HG03097 (cell line): ENCODE measurements around the gene FAM177B.
A peak's percentile ranks its signal among the peaks of the same experiment; 100 is the strongest.

Experiments
- ATAC-seq: cut with Tn5 transposase; IDR thresholded peaks from one replicate; pipeline ENCODE4 v1.9.1; 2021; ENCODE audit not compliant: unreplicated experiment, low FRiP score

Gene FAM177B

GRCh38 chr1:222736972-222737371, at the start of gene FAM177B:
FAM177B (plus strand) TSS chr1:222737202; CDS start chr1:222746546, 9,344 bp downstream.
- ATAC-seq, result no peak

- no peak for ATAC-seq
These were observed 46.0 kb upstream of the FAM177B start for GRCh38 chr1:222691016-222691415.

- no peak for ATAC-seq
These were observed 42.1 kb upstream of the FAM177B start for GRCh38 chr1:222694927-222695326.

- no peak for ATAC-seq
These were observed 40.3 kb upstream of the FAM177B start for GRCh38 chr1:222696741-222697140.

DNA sequence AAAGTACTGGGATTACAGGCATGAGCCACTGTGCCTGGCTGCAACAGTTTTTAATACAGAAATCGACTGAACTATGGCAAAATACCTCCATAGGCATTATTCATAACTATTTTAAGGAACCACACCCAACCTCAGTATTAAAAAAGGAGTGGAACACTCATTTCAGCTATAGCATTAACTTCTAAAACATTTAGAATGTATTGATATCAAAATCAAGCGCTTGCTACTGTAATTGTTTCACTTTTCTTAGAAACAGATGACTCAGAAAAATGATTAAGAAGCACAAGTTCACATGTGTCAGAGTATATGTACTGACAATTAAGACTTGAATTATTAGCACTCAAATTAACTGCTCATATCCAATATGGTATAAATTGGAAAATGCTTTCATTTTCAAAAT, 39.8 kb upstream of the FAM177B start:
- ATAC-seq, result no peak

- ATAC-seq, result no peak
These were observed 39.2 kb upstream of the FAM177B start for GRCh38 chr1:222697826-222698225.

- no peak for ATAC-seq
These were observed 34.8 kb upstream of the FAM177B start for GRCh38 chr1:222702210-222702609.

GRCh38 chr1:222704260-222704659, 32.7 kb upstream of the FAM177B start:
- no peak for ATAC-seq

GRCh38 chr1:222706815-222707214, 30.2 kb upstream of the FAM177B start:
- no peak for ATAC-seq

GRCh38 chr1:222709700-222710153, 27.3 kb upstream of the FAM177B start:
- ATAC-seq, result no peak

DNA sequence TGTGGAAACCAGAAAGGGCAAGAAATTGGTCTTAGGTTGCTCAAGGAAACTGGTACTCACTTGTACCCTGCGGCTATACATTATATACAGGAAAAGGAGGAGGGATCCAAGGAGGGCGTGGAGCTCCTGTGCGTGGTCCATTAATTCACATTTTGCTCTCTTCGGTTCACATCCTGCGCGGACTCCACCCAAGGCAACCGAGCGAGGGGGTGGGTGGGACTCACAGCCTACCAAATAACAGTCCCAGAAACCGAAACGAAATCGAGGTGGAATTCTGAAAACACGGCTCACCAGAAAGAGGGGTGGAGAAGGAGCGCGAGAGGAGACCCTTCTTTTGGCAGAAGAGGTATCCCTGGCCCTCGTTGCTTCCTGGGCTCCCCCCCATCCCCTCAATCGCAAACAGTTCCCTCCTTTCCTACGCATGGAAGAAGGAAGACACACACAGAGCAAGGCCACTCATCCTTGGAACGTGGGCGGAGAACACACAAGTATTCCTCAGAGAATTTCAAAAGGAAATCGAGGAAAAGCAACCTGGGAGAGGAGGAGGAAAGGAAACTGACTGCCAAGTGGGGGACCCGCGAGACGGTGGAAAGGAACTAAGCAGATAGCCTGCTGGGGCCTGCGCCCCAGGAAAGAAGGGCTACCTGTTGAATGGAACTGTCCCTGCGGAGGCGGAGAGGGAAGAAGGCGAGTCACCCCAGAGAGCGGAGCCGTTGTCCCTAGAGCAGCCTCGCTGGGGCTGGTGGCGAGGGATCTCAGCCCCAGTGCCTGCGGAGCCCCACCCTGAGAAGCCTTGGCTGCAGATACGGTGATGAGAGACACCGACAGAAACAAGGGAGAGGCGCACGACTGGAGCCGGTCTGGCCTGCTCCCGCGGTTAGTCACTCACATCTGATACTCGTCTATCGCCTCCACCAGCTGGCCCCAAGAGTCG, 25.4 kb upstream of the FAM177B start:
- peak; percentile 23 for ATAC-seq

- peak; percentile 75 for ATAC-seq
These were observed 24.5 kb upstream of the FAM177B start, which contains the start of the genes AIDA and BROX for GRCh38 chr1:222712253-222713090. AIDA (minus strand) TSS chr1:222712491; CDS start chr1:222712317, 174 bp downstream. BROX (plus strand) TSS chr1:222712564; CDS start chr1:222715700, 3,136 bp downstream.

DNA sequence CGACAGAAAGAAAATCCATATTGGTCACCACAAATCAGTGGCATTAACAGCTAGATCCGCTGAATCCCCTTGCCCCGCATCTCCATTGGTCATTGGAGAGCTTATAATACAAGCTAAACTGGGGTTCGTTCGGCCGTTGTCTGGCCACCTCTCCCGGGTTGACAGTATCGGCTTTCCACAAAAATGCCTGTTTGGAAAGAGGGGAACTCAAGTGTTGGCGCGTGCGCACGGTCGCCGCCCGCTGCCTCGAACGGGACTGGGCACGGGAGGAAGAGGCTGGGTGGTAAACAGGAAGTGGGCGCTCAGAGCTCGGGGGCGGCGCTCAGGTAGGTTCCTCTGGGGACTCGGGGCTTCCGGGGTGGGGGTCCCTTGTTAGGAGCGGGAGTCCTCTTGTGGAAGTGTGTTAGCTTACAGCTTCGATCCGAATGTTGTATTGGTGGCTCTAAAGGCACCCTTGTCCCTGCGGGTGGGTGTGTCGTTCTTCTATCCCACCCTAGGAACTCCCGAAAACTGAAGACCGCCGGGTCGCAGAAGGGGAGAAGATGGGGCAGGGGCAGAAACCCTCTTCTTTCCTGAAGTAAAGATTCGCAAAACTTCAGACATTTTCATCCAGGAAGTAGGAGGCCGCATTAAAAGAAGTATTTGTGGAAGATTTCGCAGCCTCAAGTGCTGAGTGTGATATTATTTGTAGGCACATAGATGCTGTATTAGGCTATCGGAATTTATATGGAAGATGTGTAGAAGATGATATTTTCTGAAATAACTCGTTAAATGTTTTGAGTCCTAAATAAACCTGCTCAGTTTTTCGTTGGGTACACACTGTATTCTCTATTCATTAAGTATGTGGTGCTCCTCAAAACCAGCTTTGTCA, 23.7 kb upstream of the FAM177B start:
- peak; percentile 70 for ATAC-seq

DNA sequence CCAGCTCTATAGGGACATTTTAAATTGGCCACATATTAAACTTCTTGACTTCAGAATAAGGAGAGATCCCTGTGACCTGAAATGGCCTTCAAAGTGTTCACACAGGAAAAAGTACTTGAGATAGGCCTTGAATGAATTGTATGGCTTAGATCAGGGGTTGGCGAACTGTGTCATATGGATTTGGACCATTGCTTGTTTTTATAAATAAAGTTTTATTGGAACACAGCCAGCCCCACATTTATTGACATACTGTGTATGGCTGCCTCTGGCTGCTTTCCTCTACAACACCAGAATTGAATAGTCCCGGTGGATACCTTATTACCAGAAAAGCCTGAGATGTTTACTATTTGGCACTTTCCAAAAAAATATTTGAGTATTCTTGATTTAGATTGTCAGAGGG, 20.6 kb upstream of the FAM177B start:
- ATAC-seq, result no peak

DNA sequence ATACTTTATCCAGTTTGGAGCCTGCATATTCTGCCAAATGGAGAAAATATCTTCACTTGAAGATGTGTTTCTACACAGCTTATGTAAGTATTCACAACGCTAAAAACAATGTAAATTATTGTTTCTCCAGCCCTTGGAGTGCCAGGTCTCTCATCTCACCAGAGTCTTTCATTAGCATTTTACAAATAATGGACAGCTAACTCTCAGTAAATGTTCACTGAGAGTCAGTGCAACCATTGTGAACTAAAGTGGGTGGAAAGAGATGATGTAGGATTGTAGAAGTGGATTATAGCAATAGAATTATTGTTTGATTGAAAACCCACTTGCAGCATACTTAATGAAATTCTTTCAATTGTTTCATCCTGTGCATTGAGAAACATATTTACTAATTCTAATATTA, 8.3 kb upstream of the FAM177B start:
- ATAC-seq, result no peak

DNA sequence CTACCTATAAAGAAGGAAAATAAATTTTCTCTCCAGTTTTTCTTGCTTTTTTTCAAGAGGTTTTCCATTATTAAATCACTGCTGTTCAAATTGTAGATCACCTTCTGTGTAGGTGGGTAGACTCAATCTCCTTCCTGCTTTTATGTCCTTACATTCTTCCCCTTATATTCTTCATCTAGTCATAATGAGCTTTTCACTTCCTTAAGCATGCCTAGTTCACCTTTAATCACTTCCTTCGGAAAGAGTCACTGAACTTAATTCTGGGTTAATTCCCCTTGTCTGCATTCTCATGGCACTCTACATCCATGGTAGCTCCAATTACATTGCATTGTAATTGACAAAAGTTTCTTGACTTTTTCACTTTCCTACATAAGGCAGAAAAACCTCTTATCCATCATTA, 6.1 kb upstream of the FAM177B start:
- no peak for ATAC-seq

- ATAC-seq, result peak; percentile 93
These were observed 4.5 kb upstream of the FAM177B start for GRCh38 chr1:222732216-222733159.

DNA sequence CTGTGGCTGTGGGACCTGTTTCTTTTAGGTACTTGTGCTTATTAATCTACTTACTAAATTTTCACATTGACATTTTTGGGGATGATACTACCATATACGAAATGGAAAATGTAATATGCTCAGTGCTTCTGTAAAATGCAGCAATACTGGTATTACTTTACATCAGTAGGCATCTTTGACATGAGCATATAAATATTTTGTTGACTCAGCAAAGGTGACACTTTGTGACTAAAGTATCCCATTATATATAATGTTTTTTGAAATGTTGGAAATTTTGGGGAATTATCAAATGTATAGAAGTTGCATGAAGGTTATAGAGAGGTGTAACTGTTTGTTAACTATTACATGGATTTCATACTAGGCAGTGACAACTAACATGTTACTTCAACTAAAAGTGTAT, 2.3 kb upstream of the FAM177B start:
- ATAC-seq, result no peak

GRCh38 chr1:222736470-222736869, 532 bp upstream of the FAM177B start:
- ATAC-seq, result no peak
